Measurements from ENCODE around the gene COG4.

Gene COG4

DNA sequence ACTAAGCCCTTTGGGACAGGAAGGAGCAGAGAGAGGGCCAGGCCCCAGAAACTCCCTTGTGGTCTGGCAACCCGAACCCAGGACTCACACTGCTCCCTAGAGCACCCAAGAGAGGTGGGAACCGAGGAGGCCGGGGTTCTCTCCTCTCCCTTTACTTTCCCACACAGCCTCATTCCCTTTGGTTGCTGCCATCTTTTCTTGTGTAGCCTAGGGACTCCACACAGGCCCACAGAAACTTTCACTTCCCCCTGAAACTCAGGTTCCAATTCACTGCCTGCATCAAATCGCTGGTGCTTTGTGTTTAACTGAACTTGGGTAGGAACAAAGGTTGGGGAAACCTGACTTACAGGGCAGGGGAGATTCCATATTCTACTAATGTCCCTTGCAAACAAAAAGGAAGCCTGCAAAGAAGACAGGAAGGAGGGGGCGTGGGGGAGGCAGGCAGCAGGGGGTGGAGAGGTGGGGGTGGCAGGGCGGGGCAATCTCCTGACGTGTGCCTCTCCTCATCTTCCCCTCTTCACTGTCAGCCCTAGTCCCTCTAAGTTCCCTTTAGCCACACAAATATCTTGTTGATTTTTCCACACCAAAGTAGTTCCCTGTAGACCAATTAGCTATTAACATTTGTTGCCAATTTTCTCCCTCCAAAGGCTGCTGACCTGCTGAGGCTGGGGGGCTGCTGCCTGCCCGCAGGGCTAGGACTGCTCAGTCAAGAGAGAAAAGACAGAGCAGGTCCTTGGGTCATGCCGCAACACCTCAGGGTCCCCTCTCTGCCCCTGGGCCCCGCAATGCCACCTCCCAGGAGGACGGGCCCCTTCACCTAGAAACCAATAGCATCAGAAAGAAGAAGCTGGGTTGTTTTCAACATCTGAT lies 92.5 kb downstream of the COG4 start:
- no peak for DNase-seq

Data from NCI-H748 treated with DMSO at 0.1 percent for 48 hours (cell line).